Caco-2 (cell line): ENCODE measurements around the gene UBR4. TPM values are rescaled to one million over a fixed set of nuclear protein-coding genes. Genes with fewer than 3 reads are reported as not detected.
A peak's percentile ranks its signal among the peaks of the same experiment; 100 is the strongest.

ENCODE experiments used
- BruUV-seq: library from RNA; stranded (reverse); fragments of 400-500 nt; replicated peaks from 2 replicates; lab custom pipeline; 2021; lab: Mats Ljungman, UMichigan
- CTCF ChIA-PET: fragments of 300-600 bp; sonication (Branson Sonifier 250); formaldehyde crosslinking; loops from one replicate; lab custom pipeline; 2022; ENCODE audit warnings: antibody characterized with exemption; lab: Charles Lee
- POLR2A ChIA-PET: fragments of 300-600 bp; sonication (Branson Sonifier 250); formaldehyde crosslinking; loops from one replicate; lab custom pipeline; 2022; ENCODE audit warnings: antibody characterized with exemption; lab: Charles Lee
- DNase-seq, 2 experiments: peaks; one replicate each; pipeline versions ENCODE4 v3.0.0 to v3.0.0-alpha.2; 2020 to 2022
- H3K27me3 ChIP-seq: replicated peaks from 2 replicates; pipeline ENCODE4 v1.6.0; 2011; ENCODE audit warnings: low read length; ENCODE audit not compliant: control insufficient read depth, insufficient read depth
- H3K36me3 ChIP-seq: 2 replicates; pipeline ENCODE4 v1.5.1; 2011; ENCODE audit warnings: low read length; ENCODE audit not compliant: control insufficient read depth, insufficient read depth
- H3K4me1 ChIP-seq: fragments of 250-450 bp; sonication (Bioruptor Pico); 2 replicates; pipeline ENCODE4 v1.5.1; 2020; ENCODE audit warnings: mild to moderate bottlenecking
- H3K4me3 ChIP-seq: 2 replicates; pipeline ENCODE4 v1.5.1; 2011; ENCODE audit warnings: low read depth, mild to moderate bottlenecking, control low read depth, low read length
- H3K9me3 ChIP-seq: fragments of 250-450 bp; sonication (Bioruptor Pico); 2 replicates; pipeline ENCODE4 v1.5.1; 2020; ENCODE audit warnings: mild to moderate bottlenecking, moderate library complexity
- H3K27ac Mint-ChIP-seq: one replicate; pipeline ENCODE4 v1.8.0; 2022; ENCODE audit warnings: mixed read lengths; ENCODE audit not compliant: unreplicated experiment
- H3K27me3 Mint-ChIP-seq: one replicate; pipeline ENCODE4 v1.8.0; 2022; ENCODE audit warnings: mixed read lengths; ENCODE audit not compliant: insufficient read depth, unreplicated experiment
- H3K36me3 Mint-ChIP-seq: one replicate; pipeline ENCODE4 v1.8.0; 2022; ENCODE audit warnings: mild to moderate bottlenecking, mixed read lengths; ENCODE audit not compliant: insufficient read depth, unreplicated experiment
- H3K4me1 Mint-ChIP-seq: one replicate; pipeline ENCODE4 v1.8.0; 2022; ENCODE audit warnings: low read depth, mixed read lengths; ENCODE audit not compliant: unreplicated experiment
- H3K4me3 Mint-ChIP-seq: one replicate; pipeline ENCODE4 v1.8.0; 2022; ENCODE audit warnings: mild to moderate bottlenecking, moderate library complexity, mixed read lengths; ENCODE audit not compliant: unreplicated experiment
- H3K9me3 Mint-ChIP-seq: one replicate; pipeline ENCODE4 v1.8.0; 2022; ENCODE audit warnings: mixed read lengths; ENCODE audit not compliant: unreplicated experiment
- intact Hi-C: fragments of 100-400 bp; cut with micrococcal nuclease; formaldehyde crosslinking; loops from one replicate; pipeline ENCODE4 v1.10.0; 2022; ENCODE audit not compliant: unreplicated experiment
- total RNA-seq: library from RNA; stranded (reverse); gene quantifications from 2 replicates; pipeline ENCODE4 v1.2.3, GENCODE V29; 2022
- TF ChIP-seq, protein P1 (sequence below), 2 experiments: fragments of 200-600 bp in 1 of 2; IDR thresholded peaks; 1 replicate in 1 of 2; 2 replicates in 1 of 2; pipeline versions ENCODE4 v1.5.1 to v1.8.0; 2011 to 2022; ENCODE audit warnings: antibody characterized with exemption in 1 of 2, control low read depth in 1 of 2, inconsistent platforms in 1 of 2, low read depth in 1 of 2, low read length in 1 of 2, mild to moderate bottlenecking in 1 of 2, moderate library complexity in 1 of 2; ENCODE audit not compliant: insufficient read depth in 1 of 2, severe bottlenecking in 1 of 2, unreplicated experiment in 1 of 2

UBR4 gene
- total RNA-seq, 1 experiment from 2014 or later = 317 TPM

DNA sequence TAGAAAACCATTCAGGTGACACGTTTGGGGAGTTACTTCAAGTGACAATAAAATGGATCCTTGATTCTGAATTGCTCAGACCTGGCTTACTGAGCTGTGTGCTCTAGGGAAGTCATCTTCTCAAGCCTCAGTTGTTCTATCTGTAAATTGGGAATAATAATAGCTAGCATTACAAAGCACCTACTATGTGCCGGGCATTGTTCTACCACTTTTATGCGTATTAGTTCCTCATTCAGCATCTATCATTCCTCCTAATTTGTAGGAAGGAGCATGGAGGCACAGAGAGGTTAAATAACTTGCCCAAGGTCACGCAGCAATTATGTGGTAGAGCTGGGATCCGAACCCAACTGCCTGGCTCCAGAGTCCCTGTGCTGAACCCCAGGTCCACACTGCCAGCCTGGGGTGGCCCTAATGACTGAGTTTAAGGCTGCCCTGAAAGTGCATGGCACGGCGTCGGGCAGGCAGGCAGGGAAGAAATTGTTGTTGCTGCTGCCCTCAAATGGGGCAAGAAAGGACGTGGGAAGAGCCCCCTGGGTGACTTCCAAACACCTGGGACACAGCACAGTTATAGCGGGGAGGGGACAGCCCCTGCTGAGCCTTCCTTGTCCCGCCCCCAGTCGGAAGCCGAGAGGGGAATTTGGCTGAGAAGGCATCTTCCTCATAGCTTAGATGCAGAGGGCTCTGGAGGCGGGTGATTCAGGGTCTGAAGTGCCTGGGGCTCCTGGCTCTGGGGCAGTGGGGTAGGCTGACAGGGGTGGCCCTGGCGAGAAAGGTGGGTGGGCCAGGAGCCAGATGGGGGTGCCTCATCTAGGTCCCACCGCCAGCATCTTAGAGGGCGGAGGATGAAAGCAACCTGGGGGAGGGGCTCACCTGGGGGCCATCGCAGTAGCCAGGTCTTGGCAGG is 167.1 kb downstream of the UBR4 start:
- Histone ChIP-seq H3K27me3 (no peaks in the 10 kb centered on the region), H3K4me1 (peaks cover 8% of the 10 kb centered on the region; the same call in 1 of the 2 replicates), H3K4me3 (no peak overlapping the region), H3K36me3 (no peaks in the 10 kb centered on the region), H3K9me3 (no peaks in the 10 kb centered on the region)
- TF ChIP-seq, protein P1, sequence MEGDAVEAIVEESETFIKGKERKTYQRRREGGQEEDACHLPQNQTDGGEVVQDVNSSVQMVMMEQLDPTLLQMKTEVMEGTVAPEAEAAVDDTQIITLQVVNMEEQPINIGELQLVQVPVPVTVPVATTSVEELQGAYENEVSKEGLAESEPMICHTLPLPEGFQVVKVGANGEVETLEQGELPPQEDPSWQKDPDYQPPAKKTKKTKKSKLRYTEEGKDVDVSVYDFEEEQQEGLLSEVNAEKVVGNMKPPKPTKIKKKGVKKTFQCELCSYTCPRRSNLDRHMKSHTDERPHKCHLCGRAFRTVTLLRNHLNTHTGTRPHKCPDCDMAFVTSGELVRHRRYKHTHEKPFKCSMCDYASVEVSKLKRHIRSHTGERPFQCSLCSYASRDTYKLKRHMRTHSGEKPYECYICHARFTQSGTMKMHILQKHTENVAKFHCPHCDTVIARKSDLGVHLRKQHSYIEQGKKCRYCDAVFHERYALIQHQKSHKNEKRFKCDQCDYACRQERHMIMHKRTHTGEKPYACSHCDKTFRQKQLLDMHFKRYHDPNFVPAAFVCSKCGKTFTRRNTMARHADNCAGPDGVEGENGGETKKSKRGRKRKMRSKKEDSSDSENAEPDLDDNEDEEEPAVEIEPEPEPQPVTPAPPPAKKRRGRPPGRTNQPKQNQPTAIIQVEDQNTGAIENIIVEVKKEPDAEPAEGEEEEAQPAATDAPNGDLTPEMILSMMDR (IDR thresholded peaks at IDR 0.05; ENCODE audit: insufficient read depth in 1 of 2, low read depth in 1 of 2, low read length in 1 of 2, severe bottlenecking in 1 of 2, unreplicated experiment in 1 of 2) = no peak
- H3K4me1 Mint-ChIP-seq = peaks cover 13% of the 10 kb centered on the region
- DNase-seq = peak in 1 of 2 experiments; percentile 12
- no peaks in the 10 kb centered on the region for H3K27me3 Mint-ChIP-seq
- H3K4me3 Mint-ChIP-seq = no peak overlapping the region
- ChIA-PET CTCF (interaction anchor here (0.6 kb wide), 1 partner anchor 165 kb away, joined by 3 read pairs; no protein-coding TSS in a partner anchor), POLR2A (no interaction called here)
- H3K9me3 Mint-ChIP-seq = no peaks in the 10 kb centered on the region
- intact Hi-C loops = no loop called here
- BruUV-seq = no TSS peak
- no peaks in the 10 kb centered on the region for H3K36me3 Mint-ChIP-seq
- H3K27ac Mint-ChIP-seq = no peak overlapping the region

DNA sequence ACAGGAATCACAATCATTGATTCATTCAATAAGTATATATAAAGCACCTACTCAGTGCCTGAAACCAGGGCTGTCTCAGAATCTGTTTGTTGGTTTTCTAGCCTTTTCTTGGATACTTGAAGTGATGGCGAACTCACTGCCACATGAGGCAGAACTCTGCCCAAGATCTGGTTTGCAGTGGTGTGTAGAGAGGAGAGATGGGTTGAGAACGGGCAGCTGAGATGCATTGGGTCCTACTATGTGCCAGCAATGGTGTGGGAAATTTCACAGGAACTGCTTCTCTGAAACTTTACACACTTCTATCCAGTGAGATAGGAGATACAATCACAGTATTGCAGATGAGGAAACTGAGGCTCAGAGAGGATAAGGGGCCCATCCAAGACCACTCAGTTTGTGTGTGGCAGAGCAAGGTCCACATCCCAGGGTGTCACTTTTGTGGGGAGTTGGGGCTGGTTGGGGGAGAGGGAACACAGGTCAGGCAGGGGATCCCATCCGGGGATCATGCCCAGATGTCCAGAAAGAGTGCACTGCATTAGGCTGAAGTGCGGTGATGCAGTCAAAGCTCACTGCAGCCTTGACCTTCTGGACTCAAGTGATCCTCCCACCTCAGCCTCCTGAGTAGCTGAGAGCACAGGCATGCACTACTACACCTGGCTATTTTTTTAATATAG is 169.9 kb downstream of the UBR4 start:
- no peak overlapping the region for H3K27ac Mint-ChIP-seq
- Histone ChIP-seq H3K4me3 (no peak overlapping the region), H3K36me3 (no peaks in the 10 kb centered on the region), H3K4me1 (no peaks in the 10 kb centered on the region), H3K27me3 (no peaks in the 10 kb centered on the region), H3K9me3 (no peaks in the 10 kb centered on the region)
- DNase-seq = peak in 1 of 2 experiments; percentile 13
- H3K27me3 Mint-ChIP-seq = no peaks in the 10 kb centered on the region
- H3K4me3 Mint-ChIP-seq = no peak overlapping the region
- BruUV-seq = no TSS peak
- intact Hi-C loops = no loop called here
- TF ChIP-seq, protein P1 (IDR thresholded peaks at IDR 0.05; ENCODE audit: insufficient read depth in 1 of 2, low read depth in 1 of 2, low read length in 1 of 2, severe bottlenecking in 1 of 2, unreplicated experiment in 1 of 2) = no peak
- H3K4me1 Mint-ChIP-seq = no peaks in the 10 kb centered on the region
- POLR2A ChIA-PET = no interaction called here
- CTCF ChIA-PET = no interaction called here
- H3K9me3 Mint-ChIP-seq = no peaks in the 10 kb centered on the region
- no peaks in the 10 kb centered on the region for H3K36me3 Mint-ChIP-seq

DNA sequence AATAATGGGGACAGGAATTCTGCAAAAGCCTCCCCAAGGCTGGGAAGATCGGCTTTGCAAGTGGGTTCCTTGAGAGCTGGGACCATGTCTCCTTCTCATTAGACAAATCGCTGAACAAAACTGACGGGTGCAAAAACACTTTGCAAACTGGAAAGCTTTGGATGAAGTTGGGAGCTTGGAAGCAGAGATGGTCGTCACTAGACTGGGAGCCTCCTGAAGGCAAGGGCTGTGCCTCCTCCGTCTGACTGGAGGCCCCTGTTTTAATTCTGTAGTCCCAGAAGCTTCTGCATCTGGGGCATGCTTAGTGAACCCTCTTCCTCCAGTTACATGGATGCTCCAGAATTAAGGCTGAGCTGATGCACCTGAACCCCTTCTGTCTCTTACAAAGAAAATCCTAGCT is 171.3 kb downstream of the UBR4 start:
- Mint-ChIP-seq H3K4me1 (peaks cover 2% of the 10 kb centered on the region), H3K27ac (no peak overlapping the region), H3K36me3 (no peaks in the 10 kb centered on the region), H3K9me3 (no peaks in the 10 kb centered on the region), H3K4me3 (no peak overlapping the region), H3K27me3 (no peaks in the 10 kb centered on the region)
- no peaks in the 10 kb centered on the region; the same call in 1 of the 2 replicates for H3K4me1 ChIP-seq
- ChIA-PET POLR2A (no interaction called here), CTCF (interaction anchor here (0.6 kb wide), 2 partner anchors 24 to 168 kb away, joined by 3 read pairs; no protein-coding TSS in a partner anchor)
- intact Hi-C loops = no loop called here
- TF ChIP-seq, protein P1 (IDR thresholded peaks at IDR 0.05; ENCODE audit: insufficient read depth in 1 of 2, low read depth in 1 of 2, low read length in 1 of 2, severe bottlenecking in 1 of 2, unreplicated experiment in 1 of 2) = no peak
- peak in 1 of 2 experiments; percentile 8 for DNase-seq
- no peak overlapping the region for H3K4me3 ChIP-seq
- no peaks in the 10 kb centered on the region for H3K9me3 ChIP-seq
- no peaks in the 10 kb centered on the region for H3K36me3 ChIP-seq
- no peaks in the 10 kb centered on the region for H3K27me3 ChIP-seq
- no TSS peak for BruUV-seq
